NCI-H460 (cell line): ENCODE measurements around the gene PAN2. TPM values are rescaled to one million over a fixed set of nuclear protein-coding genes. Genes with fewer than 3 reads are reported as not detected.

Experiments used
- DNase-seq: peaks from one replicate; pipeline ENCODE4 v3.0.0-alpha.2; 2016; ENCODE audit warnings: low read depth; ENCODE audit errors: extremely low read depth
- polyA plus RNA-seq: library from polyadenylated mRNA; depleted of rRNA; stranded (reverse); fragments of >200 nt; gene quantifications from 2 replicates; pipeline ENCODE4 v1.2.3, GENCODE V29; 2014; cell fraction: nucleus; rRNA removed
- total RNA-seq: library from RNA; depleted of rRNA; stranded (reverse); fragments of >200 nt; shearing (Covaris generic); gene quantifications from 2 replicates; pipeline ENCODE4 v1.2.3, GENCODE V29; 2014; rRNA removed

The PAN2 gene, protein sequence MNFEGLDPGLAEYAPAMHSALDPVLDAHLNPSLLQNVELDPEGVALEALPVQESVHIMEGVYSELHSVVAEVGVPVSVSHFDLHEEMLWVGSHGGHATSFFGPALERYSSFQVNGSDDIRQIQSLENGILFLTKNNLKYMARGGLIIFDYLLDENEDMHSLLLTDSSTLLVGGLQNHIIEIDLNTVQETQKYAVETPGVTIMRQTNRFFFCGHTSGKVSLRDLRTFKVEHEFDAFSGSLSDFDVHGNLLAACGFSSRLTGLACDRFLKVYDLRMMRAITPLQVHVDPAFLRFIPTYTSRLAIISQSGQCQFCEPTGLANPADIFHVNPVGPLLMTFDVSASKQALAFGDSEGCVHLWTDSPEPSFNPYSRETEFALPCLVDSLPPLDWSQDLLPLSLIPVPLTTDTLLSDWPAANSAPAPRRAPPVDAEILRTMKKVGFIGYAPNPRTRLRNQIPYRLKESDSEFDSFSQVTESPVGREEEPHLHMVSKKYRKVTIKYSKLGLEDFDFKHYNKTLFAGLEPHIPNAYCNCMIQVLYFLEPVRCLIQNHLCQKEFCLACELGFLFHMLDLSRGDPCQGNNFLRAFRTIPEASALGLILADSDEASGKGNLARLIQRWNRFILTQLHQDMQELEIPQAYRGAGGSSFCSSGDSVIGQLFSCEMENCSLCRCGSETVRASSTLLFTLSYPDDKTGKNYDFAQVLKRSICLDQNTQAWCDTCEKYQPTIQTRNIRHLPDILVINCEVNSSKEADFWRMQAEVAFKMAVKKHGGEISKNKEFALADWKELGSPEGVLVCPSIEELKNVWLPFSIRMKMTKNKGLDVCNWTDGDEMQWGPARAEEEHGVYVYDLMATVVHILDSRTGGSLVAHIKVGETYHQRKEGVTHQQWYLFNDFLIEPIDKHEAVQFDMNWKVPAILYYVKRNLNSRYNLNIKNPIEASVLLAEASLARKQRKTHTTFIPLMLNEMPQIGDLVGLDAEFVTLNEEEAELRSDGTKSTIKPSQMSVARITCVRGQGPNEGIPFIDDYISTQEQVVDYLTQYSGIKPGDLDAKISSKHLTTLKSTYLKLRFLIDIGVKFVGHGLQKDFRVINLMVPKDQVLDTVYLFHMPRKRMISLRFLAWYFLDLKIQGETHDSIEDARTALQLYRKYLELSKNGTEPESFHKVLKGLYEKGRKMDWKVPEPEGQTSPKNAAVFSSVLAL
- 71.1 and 73.6 TPM in 2 replicates for total RNA-seq
- 171 and 188 TPM in 2 replicates for polyA plus RNA-seq

DNA sequence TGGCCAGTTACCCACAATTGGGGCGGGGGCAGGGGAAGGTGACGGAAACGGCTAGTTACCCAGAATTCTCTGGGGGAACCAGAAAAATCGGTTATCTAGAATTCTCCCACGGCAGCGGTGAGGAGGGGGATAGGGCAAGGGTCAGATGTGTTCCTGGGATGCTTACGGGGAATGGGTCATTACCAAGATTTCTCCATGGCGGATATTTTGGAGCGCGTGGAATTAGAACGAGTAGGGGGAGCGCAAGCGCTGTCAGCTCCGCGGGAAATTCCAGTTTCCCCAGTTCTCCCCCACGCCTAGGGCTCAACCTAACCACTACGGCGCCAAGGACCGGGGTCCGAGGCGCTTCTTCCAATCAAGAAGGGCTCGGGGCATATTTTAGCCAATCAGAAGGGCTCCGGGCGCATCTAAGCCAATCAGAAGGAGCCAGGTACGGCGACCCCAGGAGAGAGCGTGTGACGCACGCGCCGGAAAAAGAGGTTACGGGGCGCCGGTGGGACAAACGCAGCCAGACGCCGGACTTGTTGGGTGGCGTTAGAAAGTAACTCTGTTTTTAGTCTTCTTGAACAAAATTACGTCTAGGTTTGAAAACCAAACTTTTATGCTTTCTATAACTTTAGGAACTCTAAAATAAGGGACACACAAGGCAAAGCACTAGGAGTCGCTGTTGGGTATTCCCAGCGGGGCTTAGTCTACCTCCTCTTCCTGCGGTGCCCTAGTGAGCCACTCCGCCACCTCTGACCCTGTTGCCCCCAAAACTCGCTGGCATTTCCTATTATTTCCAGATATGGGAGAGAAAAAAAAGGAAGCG is at the start of gene PAN2:
TSS of gene PAN2 (minus strand) at position 322 of the 811 bp plus-strand sequence. CDS start 906 bp downstream, outside the sequence.
- DNase-seq, result peak; percentile 97

DNA sequence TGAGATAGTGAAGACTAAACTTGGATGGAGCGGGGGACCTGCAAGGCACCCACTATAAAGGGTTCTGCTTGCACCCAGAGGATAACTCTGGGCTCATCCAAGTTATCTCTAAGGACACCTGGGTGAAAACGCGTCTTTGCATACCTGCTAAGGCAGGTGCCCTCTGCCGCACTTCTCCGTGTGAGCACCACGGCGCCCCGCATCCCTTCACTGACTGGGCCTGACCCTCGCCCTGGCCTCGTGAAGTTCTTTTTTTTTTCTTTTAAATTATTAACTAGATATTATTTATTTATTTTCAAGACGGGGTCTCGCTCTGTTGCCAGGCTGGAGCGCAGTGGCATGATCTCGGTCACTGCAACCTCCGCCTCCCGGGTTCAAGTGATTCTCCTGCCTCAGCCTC is 48.8 kb upstream of the PAN2 start:
- DNase-seq, result no peak

DNA sequence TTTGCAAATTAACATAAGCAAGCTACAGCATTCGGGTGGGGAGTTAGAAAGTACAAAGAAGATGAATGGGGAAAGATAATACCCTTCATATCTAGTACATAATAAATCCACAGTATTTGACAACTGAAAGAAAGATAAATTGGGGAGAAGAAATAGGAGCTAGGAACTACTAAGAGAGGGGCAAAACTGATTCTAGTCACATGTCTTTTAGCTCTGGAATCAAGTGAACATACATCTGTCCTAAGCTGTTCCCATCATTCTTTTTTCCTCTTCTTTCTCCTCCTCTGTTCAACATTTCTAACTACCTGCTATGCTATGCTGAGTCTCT is 44.2 kb upstream of the PAN2 start:
- DNase-seq, result no peak

DNA sequence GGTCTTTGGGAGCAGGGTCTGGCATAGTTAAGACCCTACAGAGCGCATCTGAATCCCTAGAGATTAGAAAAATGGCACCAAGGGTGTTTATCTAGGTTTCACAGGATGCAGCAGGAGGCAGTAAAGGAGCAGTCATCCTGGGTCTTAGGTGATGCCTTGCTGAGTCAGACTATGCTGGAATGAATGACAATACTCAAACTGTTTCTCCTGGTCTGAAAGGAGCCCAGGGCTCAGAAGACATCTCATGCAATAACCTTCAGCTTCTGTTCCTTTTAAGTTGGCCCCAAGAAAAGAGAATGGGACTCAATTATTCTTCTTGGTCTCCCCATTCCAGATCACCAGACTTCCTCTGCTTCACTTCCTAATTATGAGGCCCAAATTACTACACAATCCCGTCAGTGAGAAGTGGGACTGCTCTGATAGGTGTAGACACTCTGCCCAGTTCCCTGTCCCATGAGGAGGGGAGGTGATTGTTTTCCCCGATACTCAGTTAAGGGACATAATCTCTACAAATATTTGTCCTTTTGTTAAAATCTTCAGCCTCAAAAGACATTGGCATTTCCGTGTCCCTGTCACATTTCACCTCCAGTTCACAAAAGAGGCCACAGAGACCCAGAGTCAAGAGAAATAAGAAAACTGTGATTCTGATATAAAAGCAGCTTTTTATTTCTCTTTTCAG is 43.6 kb upstream of the PAN2 start:
- DNase-seq, result no peak

DNA sequence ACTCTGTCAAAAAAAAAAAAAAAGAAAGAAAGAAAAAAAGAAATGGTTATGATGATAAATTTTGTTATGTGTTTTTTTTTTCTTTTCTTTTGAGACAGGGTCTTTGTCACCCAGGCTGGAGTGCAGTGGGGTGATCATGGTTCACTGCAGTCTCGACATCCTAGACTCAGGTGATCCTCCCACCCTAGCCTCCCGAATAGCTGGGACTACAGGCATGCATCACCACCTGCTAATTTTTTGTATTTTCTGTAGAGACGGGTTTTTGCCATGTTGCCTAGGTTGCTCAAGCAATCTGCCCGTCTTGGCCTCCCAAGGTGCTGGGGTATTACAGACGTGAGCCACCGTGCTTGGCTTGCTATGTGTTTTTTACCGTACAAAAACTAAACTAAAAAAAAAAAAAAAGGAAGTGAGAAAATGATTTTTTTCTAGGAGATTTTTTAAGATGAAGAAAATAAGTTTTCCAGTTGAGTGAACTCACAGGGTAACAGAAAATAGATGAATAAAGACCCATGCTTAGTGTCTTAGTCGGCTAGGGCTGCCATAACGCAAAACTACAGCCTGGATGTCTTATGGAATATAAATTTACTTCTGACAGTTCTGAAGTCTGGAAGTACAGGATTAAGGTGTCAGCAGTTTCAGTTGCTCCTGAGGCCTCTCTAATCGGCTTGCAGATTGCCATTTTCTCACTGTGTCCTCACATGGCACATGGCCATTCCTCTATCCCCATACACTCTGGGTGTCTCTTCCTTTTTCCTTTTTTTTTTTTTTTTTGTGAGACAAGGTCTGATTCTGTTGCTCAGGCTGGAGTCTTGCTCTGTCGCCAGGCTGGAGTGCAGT is 42.0 kb upstream of the PAN2 start:
- no peak for DNase-seq

DNA sequence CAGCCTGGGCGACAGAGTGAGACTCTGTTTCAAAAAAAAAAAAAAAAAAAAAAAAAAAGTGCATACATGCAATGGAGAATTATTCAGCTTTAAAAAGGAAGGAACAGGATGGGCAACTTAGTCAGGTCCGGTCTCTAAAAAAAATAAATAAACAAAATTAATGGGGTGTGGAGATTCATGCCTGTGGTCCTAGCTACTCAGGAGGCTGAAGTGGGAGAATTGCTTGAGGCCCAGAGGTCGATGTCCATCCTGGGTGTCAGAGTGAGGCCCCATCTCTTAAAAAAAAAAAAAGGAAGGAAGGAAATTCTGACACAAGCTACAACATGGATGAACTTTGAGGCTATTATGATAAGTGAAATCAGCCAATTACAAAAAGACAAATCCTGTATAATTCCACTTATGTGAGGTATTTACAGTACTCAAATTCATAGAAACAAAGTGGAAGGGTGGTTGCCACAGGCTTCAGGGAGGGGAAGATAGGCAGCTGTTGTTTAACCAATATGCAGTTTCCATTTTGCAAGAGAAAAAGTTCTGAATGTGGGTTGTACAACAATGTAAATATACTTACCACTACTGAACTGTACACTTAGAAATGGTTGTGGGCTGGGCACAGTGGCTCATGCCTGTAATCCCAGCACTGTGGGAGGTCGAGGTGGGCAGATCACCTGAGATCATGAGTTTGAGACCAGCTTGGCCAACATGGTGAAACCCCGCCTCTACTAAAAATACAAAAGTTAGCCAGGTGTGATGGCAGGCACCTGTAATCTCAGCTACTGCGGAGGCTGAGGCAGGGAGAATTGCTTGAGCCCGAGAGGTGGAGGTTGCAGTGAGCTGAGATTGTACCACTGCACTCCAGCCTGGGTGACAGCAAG is 41.2 kb upstream of the PAN2 start:
- DNase-seq, result no peak

DNA sequence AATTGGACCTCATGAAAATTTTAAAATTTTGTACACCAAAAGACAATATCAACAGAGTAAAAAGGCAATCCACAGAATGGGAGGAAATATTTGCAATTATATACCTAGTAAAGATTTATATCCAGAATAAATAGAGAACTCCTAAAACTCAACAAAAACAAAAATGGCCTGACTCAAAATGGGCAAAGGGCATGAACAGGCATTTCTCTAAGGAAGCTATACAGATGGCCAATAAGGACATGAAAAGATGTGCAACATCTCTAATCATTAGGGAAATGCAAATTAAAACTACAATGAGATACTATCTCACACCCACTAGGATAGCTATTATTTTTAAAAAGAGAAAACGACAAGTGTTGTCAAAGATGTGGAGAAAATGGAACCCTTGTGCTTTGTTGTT is 39.7 kb upstream of the PAN2 start:
- no peak for DNase-seq

DNA sequence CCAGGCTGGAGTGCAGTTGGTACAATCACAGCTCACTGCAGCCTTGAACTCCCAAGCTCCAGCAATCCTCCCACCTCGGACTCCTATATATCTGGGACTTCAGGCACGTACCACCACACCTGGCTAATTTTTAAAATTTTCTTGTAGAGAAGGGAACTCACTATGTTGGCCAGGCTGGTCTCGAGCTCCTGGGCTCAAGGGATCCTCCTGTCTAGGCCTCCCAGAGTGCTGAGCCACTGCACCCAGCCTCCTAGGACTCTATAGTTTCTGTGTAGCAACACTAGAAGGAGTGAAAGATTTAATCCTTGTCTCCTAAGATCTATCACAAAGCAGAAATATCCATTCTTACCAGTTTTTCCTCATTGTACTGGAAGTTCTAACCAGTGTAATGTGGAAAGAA is 33.1 kb upstream of the PAN2 start:
- no peak for DNase-seq

DNA sequence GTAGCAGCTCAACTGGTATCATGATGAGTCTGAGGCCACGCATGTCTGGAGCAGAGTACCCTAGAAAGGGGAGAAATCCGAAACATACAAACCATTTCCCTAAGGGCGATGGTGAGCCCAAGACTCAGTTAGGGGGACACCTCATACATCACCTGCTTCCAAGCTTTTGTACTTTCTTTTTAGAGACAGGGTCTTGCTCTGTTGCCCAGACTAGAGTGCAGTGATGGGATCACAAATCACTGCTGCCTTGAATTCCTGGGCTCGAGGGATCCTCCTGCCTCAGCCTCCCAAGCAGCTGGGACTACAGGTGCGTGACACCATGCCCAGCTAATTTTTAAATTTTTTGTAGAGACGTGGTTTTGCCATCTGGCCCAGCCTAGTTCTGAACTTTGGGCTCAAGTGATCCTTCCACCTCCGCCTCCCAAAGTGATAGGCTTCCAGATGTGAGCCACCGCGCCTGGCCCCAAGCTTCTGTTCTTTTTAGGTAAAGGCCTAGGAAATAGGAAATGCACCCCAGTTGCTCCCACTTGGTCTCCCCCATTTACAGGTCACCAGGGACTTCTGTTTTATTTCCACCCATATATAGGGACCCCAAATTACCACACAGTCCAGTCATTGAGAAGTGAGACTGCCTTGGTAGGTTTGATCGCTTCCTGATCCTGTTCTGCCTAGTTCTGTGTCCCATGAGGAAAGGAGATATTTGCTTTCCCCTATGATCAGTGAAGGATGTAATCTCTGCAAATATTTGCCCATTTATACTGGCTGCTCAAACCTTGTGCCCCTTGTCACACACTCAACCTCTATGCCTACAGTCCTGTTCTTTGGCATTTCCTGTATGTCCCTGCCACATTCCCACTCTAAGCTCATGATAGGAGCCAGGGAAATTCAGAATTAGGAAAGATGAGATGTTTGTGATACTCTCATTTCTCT is 28.6 kb upstream of the PAN2 start, which contains the start of gene APOF:
TSS of gene APOF (minus strand) at position 728 of the 930 bp plus-strand sequence. CDS start at position 616, 112 bp downstream.
- DNase-seq, result no peak

DNA sequence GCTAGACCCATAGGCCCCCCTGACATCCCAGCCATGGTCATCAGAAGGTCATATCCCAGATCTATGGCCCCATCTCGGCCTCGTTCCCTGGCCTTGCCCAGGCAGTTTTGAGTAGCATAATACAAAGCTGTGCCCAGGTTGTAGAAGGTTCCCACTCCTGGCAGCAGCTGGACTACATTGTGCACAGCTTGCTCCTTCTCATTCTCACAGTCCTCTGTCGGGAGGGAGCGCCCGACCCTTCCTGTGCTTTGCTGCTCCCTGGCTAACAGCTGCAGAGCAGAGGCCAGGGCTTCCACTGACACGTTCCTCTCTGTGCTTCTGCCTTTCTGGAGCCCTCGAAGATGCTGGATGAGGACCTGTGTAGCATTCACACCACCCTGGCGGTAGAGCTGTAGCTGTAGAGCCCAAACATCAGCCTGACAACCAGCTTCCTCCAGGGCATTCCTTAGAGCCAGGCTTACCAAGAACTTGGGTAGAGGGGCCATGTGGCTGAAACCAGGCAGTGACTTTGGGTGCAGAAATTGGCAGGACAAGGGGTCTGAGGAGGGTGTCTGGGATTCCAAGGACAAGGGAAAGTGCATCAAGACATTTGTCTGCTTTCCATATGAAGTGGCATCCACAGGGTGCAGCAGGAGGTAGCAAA is 27.8 kb upstream of the PAN2 start:
- DNase-seq, result no peak

DNA sequence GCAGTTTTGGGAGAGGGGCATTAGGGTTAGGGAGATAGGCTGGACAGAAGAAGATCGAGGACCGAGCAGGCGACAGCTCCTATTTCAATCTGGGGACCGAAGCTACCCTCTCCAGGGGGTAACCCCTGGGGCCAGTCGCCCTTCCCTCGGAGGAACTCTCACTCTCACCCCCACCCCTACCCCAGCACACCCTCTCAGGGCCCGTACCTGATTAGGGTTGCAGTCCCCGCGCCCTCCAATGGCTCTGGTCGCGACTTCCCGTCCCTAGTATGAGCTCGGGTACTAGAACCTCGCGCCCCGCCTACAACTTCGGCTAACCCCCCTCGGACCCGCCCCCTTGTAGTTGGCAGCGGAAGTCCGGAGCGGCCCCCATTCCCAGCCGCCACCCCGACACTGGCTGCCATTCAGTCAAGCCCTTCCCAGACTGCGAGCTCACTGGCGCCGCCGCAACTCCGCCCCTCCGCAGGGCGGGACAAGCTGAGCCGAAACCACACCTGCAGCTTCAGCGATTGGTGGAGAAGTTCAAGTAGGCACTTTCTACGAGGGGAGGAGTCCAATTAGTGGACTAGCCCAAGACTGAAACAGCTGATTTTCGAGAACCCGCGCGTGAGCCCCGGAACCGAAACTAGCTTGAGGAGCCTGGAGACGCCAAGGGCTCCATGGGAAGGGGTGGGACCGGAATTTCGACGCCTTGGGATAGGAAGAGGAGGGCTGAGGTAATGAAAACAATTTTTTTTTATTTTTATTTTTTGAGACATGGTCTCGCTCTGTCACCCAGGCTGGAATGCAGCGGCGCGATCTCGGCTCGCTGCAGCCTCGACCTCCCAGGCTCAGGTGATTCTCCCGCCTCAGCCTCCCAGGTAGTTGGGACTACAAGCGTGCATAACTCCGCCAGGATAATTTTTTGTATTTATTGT is 26.3 kb upstream of the PAN2 start, which contains the start of gene STAT2:
TSS of gene STAT2 (minus strand) at position 257 of the 917 bp plus-strand sequence. CDS start 3,536 bp downstream, outside the sequence.
- DNase-seq, result peak; percentile 99

DNA sequence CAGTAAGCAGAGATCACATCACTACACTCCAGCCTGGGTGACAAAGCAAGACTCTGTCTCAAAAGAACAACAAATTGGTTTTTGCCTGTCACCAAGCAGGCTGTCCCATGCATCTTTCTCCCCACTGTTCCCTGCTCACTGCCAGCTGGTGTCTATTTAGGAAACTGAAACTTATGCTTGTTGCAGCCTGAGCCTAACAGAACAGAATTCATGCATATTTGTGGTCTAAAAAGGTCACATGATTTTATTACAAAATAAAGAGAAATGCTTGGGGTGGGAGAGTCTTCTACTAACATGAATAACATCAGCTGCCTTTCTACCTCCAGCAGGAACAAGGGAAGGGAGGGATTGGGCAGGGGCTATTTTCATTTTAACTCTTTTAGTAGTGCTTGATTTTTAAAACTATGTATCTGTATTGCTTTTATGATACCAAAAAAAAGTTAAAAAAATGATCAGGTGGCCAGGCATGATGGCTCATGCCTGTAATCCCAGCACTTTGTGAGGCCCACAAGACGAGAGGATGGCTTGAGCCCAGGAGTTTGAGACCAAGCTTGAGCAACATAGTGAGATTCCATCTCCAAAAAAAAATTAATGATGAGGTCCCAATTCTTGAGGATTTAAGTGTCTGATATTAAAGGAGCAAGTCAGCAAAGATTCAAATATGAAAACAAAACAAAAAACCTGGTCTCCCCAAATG is 25.2 kb upstream of the PAN2 start:
- DNase-seq, result no peak

DNA sequence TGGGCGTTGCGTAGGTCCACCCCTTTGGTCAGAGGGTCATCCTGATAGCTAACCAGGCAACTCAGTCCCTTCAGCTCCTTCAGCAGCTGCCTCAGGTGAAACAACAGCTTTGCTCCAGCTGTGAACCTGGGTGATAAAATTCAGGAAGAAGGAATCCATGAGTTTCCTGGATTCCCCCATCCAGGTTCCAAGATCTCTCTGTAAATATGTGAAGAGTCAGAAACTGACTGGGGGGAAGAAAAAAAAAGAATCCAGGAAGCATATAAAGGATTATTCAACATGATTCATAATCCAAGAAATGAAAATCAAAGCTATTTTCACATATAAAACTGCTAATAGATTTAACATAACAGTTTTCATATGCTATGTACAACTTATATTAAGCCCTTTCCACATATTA is 17.5 kb upstream of the PAN2 start:
- no peak for DNase-seq

DNA sequence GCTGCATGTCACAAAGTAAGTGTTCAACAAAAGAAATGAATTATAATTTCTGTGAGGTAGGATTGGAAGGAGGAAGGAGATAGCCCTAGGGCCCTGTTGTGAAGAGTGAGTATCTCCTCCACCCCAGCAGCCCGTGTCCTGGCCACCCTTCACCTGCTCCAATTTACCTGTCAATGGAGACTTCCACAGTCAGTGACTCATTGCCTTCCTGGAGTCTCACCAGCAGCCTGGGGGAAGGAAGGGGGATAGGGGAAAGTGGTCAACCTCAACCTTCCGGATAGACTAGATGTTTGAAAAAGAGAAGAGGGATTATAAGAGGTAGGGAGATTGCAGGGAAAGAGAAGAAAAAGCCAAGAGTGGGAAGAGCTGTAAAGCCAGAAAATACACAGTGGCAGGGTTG is 16.9 kb upstream of the PAN2 start:
- DNase-seq, result no peak
